AG08396 (cell line): ENCODE measurements around the gene MAP3K6.
A peak's percentile ranks its signal among the peaks of the same experiment; 100 is the strongest.

ENCODE experiments used
- DNase-seq: peaks from one replicate; pipeline ENCODE4 v3.0.0; 2012; ENCODE audit warnings: low spot score, mixed read lengths

Gene MAP3K6

GRCh38 chr1:27374362-27375086 lies 7.8 kb upstream of the MAP3K6 start, which contains the start of gene FCN3:
Gene FCN3 (minus strand): TSS chr1:27374824. CDS start chr1:27374818, 6 bp downstream.
- DNase-seq: no peak

- no peak for DNase-seq
Observed at GRCh38 chr1:27372808-27373690, 6.3 kb upstream of the MAP3K6 start.

- no peak for DNase-seq
Observed at GRCh38 chr1:27372022-27372807, 5.5 kb upstream of the MAP3K6 start.

GRCh38 chr1:27368869-27369582 lies 2.3 kb upstream of the MAP3K6 start:
- no peak for DNase-seq

- DNase-seq: no peak
Observed at GRCh38 chr1:27367160-27367650, 444 bp upstream of the MAP3K6 start.

- DNase-seq: peak; percentile 85
Observed at GRCh38 chr1:27366113-27366410, 699 bp downstream of the MAP3K6 start.

GRCh38 chr1:27365372-27366112 lies 1.2 kb downstream of the MAP3K6 start:
- peak; percentile 97 for DNase-seq

- DNase-seq: no peak
Observed at GRCh38 chr1:27364696-27365371, 1.9 kb downstream of the MAP3K6 start.

- no peak for DNase-seq
Observed at GRCh38 chr1:27363766-27364695, 2.7 kb downstream of the MAP3K6 start.

- no peak for DNase-seq
Observed at GRCh38 chr1:27361553-27361952, 5.2 kb downstream of the MAP3K6 start.

GRCh38 chr1:27361044-27361402 lies 5.7 kb downstream of the MAP3K6 start:
- DNase-seq: no peak

- DNase-seq: no peak
Observed at GRCh38 chr1:27360159-27361043, 6.4 kb downstream of the MAP3K6 start.

GRCh38 chr1:27359822-27360158 lies 7.0 kb downstream of the MAP3K6 start:
- no peak for DNase-seq

GRCh38 chr1:27358928-27359313 lies 7.8 kb downstream of the MAP3K6 start:
- DNase-seq: no peak

- no peak for DNase-seq
Observed at GRCh38 chr1:27358038-27358927, 8.5 kb downstream of the MAP3K6 start.

GRCh38 chr1:27357281-27358037 lies 9.3 kb downstream of the MAP3K6 start:
- peak; percentile 92 for DNase-seq
